Measurements from ENCODE around the gene PLPP6. TPM values are rescaled to one million over a fixed set of nuclear protein-coding genes. Genes with fewer than 3 reads are reported as not detected.
A peak's percentile ranks its signal among the peaks of the same experiment; 100 is the strongest.

Gene PLPP6
- total and polyA plus RNA-seq, 8 donors: 5.7 to 10.5 (median 9.6) TPM

- ATAC-seq (no peak), DNase-seq (no peak)
- H3K9me3 ChIP-seq: no peaks in the 10 kb centered on the region
- no peaks in the 10 kb centered on the region for H3K4me1 ChIP-seq
- H3K27ac ChIP-seq: no peak overlapping the region
- intact Hi-C loops (cut with DNase I): no loop called here
- H3K4me3 ChIP-seq: no peak overlapping the region
- no peaks in the 10 kb centered on the region for H3K27me3 ChIP-seq
- TF ChIP-seq, protein P1, sequence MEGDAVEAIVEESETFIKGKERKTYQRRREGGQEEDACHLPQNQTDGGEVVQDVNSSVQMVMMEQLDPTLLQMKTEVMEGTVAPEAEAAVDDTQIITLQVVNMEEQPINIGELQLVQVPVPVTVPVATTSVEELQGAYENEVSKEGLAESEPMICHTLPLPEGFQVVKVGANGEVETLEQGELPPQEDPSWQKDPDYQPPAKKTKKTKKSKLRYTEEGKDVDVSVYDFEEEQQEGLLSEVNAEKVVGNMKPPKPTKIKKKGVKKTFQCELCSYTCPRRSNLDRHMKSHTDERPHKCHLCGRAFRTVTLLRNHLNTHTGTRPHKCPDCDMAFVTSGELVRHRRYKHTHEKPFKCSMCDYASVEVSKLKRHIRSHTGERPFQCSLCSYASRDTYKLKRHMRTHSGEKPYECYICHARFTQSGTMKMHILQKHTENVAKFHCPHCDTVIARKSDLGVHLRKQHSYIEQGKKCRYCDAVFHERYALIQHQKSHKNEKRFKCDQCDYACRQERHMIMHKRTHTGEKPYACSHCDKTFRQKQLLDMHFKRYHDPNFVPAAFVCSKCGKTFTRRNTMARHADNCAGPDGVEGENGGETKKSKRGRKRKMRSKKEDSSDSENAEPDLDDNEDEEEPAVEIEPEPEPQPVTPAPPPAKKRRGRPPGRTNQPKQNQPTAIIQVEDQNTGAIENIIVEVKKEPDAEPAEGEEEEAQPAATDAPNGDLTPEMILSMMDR (IDR thresholded peaks at IDR 0.05): no peak
- H3K36me3 ChIP-seq: peaks cover 0 to 40% of the 10 kb centered on the region in 2 donors
Measured at GRCh38 chr9:4709380-4709779, 47.3 kb downstream of the PLPP6 start.

DNA sequence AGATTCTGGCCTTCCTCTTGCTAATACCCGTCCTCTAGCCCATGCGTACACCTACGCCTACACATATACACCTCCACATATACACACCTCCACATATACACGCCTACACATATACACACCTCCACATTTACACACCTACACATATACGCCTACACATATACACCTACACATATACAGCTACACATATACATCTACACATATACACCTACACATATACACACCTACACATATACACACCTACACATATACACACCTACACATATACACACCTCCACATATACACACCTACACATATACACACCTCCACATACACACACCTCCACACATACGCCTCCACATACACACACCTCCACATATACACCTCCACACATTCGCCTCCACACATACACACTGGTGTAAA is 51.8 kb downstream of the PLPP6 start:
- DNase-seq (no peak), ATAC-seq (peak; percentile 37)

GRCh38 chr9:4714266-4715016 is 52.3 kb downstream of the PLPP6 start:
- H3K4me3 ChIP-seq: no peak overlapping the region
- no peak for ATAC-seq
- H3K9me3 ChIP-seq: no peaks in the 10 kb centered on the region
- no peaks in the 10 kb centered on the region for H3K27me3 ChIP-seq
- no peak overlapping the region for H3K27ac ChIP-seq
- intact Hi-C loops (cut with DNase I): no loop called here
- H3K36me3 ChIP-seq: peaks cover 0 to 71% of the 10 kb centered on the region in 2 donors
- no peak for DNase-seq
- H3K4me1 ChIP-seq: no peaks in the 10 kb centered on the region
- TF ChIP-seq, protein P1 (IDR thresholded peaks at IDR 0.05): no peak

More for the DNA sequence above, 51.8 kb downstream of the PLPP6 start:
- TF ChIP-seq, protein P1 (IDR thresholded peaks at IDR 0.05): no peak
- H3K9me3 ChIP-seq: no peaks in the 10 kb centered on the region
- H3K4me3 ChIP-seq: no peak overlapping the region
- peaks cover 0 to 65% of the 10 kb centered on the region in 2 donors for H3K36me3 ChIP-seq
- H3K27me3 ChIP-seq: no peaks in the 10 kb centered on the region
- H3K4me1 ChIP-seq: no peaks in the 10 kb centered on the region
- H3K27ac ChIP-seq: no peak overlapping the region
- intact Hi-C loops (cut with DNase I): no loop called here

Other genes starting within 250 kb of the PLPP6 start
- 10 to 100 TPM in 1 of 2 donors, 1 to 10 TPM in 1; 9.9 to 46.6 TPM for gene SLC1A1, start 171.8 kb upstream of the PLPP6 start, total RNA-seq
- 1 to 10 TPM; 3.0 to 7.5 (median 5.6) TPM for gene SLC1A1, start 171.8 kb upstream of the PLPP6 start, polyA plus RNA-seq (ENCODE audit: insufficient read length in 6 of 6)
- 10 to 100 TPM in 1 of 2 donors, 1 to 10 TPM in 1; 9.4 to 10.1 TPM for gene SPATA6L, start 4.2 kb downstream of the PLPP6 start, total RNA-seq
- 1 to 10 TPM; 3.2 to 9.3 (median 7.6) TPM for gene SPATA6L, start 4.2 kb downstream of the PLPP6 start, polyA plus RNA-seq (ENCODE audit: insufficient read length in 6 of 6)
- 10 to 100 TPM; 14.5 to 16.4 TPM for gene CDC37L1, start 17.3 kb downstream of the PLPP6 start, total RNA-seq
- gene CDC37L1, start 17.3 kb downstream of the PLPP6 start, polyA plus RNA-seq (ENCODE audit: insufficient read length in 6 of 6): 10 to 100 TPM; 13.9 to 19.2 (median 15.8) TPM
- gene AK3, start 78.9 kb downstream of the PLPP6 start, total RNA-seq: 10 to 100 TPM; 44.8 to 52.4 TPM
- gene AK3, start 78.9 kb downstream of the PLPP6 start, polyA plus RNA-seq (ENCODE audit: insufficient read length in 6 of 6): 10 to 100 TPM; 64.2 to 78.6 (median 71.7) TPM
- 10 to 100 TPM; 11.2 to 22.6 TPM for gene RCL1, start 130.7 kb downstream of the PLPP6 start, total RNA-seq
- 10 to 100 TPM; 17.3 to 21.6 (median 18.2) TPM for gene RCL1, start 130.7 kb downstream of the PLPP6 start, polyA plus RNA-seq (ENCODE audit: insufficient read length in 6 of 6)

All from left lung (tissue), 10 donors.